ENCODE measurements around the gene CARD11. TPM values are rescaled to one million over a fixed set of nuclear protein-coding genes. Genes with fewer than 3 reads are reported as not detected.

The CARD11 gene
- total and polyA plus RNA-seq, 2 of the 13 experiments (the other 11 are each of a cell fraction or from before 2014, with no cell fraction given) = 0.04 TPM; not detected in 1

DNA sequence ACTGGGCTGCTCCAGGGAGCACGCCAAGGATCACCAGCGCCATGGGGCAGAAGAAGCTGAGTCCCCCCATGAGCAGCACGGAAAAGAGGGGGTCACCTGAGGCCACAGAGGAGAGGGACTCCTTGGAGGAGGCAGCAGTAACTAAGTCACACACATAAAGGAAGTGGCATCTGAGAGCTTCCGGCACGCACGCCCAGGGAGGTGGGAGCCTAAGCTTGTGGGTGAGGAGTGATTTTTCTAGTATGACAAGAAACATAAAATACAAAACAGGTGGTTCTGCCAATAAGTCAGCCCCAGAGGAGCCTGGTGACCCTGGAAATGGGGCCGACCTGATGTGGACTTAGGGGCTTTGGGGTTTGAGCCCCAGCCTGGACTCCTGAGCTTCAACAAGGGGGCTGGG, 60.8 kb downstream of the CARD11 start:
- DNase-seq (ENCODE audit: low spot score) (no peak), ATAC-seq (no peak), FAIRE-seq (no peak)
- Histone ChIP-seq H4K20me1 (ENCODE audit: insufficient read depth, low read length) (no peaks in the 10 kb centered on the region), H2AFZ (ENCODE audit: low read length) (no peak overlapping the region), H3K9me3 (ENCODE audit: low read length) (no peaks in the 10 kb centered on the region), H3K36me3 (replicated peaks in 1 of 2; ENCODE audit: control insufficient read depth in 1 of 2, insufficient read depth in 2 of 2, low read length in 2 of 2) (no peaks in the 10 kb centered on the region), H3K4me1 (ENCODE audit: insufficient read depth, low read length) (peaks cover 5% of the 10 kb centered on the region; the same call in 1 of the 2 replicates), H3K27ac (ENCODE audit: extremely low read length, insufficient read depth, low read length) (no peak overlapping the region), H3K79me2 (ENCODE audit: insufficient read depth, low read length) (no peaks in the 10 kb centered on the region), H3K4me2 (ENCODE audit: low read depth, low read length) (no peak overlapping the region), H3K4me3 (replicated peaks in 1 of 3; ENCODE audit: insufficient read depth in 1 of 3, low read depth in 2 of 3, low read length in 3 of 3) (no peak overlapping the region), H3K27me3 (ENCODE audit: control insufficient read depth in 1 of 2, insufficient read depth in 2 of 2, low read length in 2 of 2) (peaks cover 4 to 34% of the 10 kb centered on the region in 2 experiments; a peak in 2 of 5 replicates), H3K9ac (ENCODE audit: insufficient read depth, low read depth, low read length) (no peak overlapping the region)
- TF ChIP-seq ARNTL (CRISPR knock-in tag; IDR thresholded peaks at IDR 0.05) = no peak
- TF ChIP-seq, protein P1, sequence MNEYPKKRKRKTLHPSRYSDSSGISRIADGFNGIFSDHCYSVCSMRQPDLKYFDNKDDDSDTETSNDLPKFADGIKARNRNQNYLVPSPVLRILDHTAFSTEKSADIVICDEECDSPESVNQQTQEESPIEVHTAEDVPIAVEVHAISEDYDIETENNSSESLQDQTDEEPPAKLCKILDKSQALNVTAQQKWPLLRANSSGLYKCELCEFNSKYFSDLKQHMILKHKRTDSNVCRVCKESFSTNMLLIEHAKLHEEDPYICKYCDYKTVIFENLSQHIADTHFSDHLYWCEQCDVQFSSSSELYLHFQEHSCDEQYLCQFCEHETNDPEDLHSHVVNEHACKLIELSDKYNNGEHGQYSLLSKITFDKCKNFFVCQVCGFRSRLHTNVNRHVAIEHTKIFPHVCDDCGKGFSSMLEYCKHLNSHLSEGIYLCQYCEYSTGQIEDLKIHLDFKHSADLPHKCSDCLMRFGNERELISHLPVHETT (CRISPR knock-in tag; conservative IDR thresholded peaks at IDR 0.05) = no peak
- no peak for TF ChIP-seq NONO (IDR thresholded peaks at IDR 0.05)
- TF ChIP-seq NONO (CRISPR knock-in tag; conservative IDR thresholded peaks at IDR 0.05) = no peak
- TF ChIP-seq, protein P2, sequence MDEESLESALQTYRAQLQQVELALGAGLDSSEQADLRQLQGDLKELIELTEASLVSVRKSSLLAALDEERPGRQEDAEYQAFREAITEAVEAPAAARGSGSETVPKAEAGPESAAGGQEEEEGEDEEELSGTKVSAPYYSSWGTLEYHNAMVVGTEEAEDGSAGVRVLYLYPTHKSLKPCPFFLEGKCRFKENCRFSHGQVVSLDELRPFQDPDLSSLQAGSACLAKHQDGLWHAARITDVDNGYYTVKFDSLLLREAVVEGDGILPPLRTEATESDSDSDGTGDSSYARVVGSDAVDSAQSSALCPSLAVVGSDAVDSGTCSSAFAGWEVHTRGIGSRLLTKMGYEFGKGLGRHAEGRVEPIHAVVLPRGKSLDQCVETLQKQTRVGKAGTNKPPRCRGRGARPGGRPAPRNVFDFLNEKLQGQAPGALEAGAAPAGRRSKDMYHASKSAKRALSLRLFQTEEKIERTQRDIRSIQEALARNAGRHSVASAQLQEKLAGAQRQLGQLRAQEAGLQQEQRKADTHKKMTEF (CRISPR knock-in tag; IDR thresholded peaks at IDR 0.05) = no peak
- no peak for TF ChIP-seq RAD51 (IDR thresholded peaks at IDR 0.05; ENCODE audit: borderline replicate concordance)
- TF ChIP-seq TEAD3 (CRISPR knock-in tag; optimal IDR thresholded peaks at IDR 0.05; ENCODE audit: borderline replicate concordance) = no peak
- no peak for TF ChIP-seq RARA (CRISPR knock-in tag; IDR thresholded peaks at IDR 0.05)
- TF ChIP-seq ZNF839 (CRISPR knock-in tag; IDR thresholded peaks at IDR 0.05; ENCODE audit: borderline replicate concordance) = no peak
- no peak for TF ChIP-seq CC2D1A (CRISPR knock-in tag; IDR thresholded peaks at IDR 0.05)
- TF ChIP-seq MTF1 (CRISPR knock-in tag; IDR thresholded peaks at IDR 0.05) = no peak
- TF ChIP-seq ZNF552 (CRISPR knock-in tag; IDR thresholded peaks at IDR 0.05; ENCODE audit: borderline replicate concordance) = no peak
- TF ChIP-seq ZNF547 (CRISPR knock-in tag; IDR thresholded peaks at IDR 0.05) = no peak
- TF ChIP-seq HIVEP1 (CRISPR knock-in tag; IDR thresholded peaks at IDR 0.05) = no peak
- no peak for TF ChIP-seq PCBP1 (IDR thresholded peaks at IDR 0.05; ENCODE audit: borderline replicate concordance, low read depth, low read length)
- no peak for TF ChIP-seq POLR2AphosphoS5 (IDR thresholded peaks at IDR 0.05; ENCODE audit: low read depth, low read length)
- TF ChIP-seq ZBTB38 (CRISPR knock-in tag; IDR thresholded peaks at IDR 0.05) = no peak
- in situ Hi-C loops (cut with HindIII; ENCODE audit: extremely low pct_ligation_motif_present, low pct_unique_long_range_greater_than_20kb) (no loop called here), intact Hi-C loops (cut with micrococcal nuclease; ENCODE audit: unreplicated experiment) (no loop called here)
- no TSS peak for BruUV-seq (replicated peaks)
- WGBS (ENCODE audit: low lambda C conversion rate) = 73% methylated on average over 7 of the region's 7 CpGs
- POLR2A ChIA-PET = no interaction called here
- CTCF ChIA-PET (ENCODE audit: low intra/inter-chr PET ratio, low total read pairs) = no interaction called here
